HG02885 (cell line): ENCODE measurements around the gene IFT122.

Experiments
- ATAC-seq: cut with Tn5 transposase; IDR thresholded peaks from one replicate; pipeline ENCODE4 v1.9.1; 2021; ENCODE audit warnings: mild to moderate bottlenecking; ENCODE audit not compliant: unreplicated experiment, poor library complexity

IFT122 gene

DNA sequence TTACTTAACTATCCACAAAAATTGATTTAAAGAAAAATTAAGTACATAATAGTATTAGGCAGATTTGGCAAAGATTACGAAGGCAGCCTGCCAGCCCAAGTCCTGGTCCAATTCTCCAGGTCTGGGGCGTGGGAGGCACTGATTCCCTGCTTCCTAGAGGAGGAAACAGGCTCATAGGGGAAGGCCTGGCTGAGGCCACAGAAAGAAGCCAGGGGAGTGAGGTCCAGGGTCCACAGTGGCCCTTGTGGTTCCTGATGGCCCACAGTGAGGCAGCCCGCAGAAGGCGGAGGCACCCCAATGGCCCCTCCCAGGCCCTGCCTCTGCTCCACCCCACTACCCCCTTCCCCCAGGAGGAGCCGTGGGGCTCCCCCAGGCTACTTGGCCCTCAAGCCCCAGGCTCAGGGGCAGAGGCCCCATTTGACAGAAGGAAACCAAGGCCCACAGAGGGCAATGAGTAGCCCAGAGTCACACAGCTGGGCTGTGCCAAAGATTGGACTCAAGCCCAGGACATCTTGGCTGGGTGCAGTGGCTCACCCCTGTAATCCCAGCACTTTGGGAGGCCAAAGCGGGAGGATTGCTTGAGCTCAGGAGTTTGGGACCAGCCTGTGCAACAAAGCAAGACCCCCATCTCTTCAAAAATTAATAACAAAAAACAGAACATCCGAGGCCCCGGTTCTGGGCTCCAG, 124.0 kb downstream of the IFT122 start:
- ATAC-seq, result no peak

DNA sequence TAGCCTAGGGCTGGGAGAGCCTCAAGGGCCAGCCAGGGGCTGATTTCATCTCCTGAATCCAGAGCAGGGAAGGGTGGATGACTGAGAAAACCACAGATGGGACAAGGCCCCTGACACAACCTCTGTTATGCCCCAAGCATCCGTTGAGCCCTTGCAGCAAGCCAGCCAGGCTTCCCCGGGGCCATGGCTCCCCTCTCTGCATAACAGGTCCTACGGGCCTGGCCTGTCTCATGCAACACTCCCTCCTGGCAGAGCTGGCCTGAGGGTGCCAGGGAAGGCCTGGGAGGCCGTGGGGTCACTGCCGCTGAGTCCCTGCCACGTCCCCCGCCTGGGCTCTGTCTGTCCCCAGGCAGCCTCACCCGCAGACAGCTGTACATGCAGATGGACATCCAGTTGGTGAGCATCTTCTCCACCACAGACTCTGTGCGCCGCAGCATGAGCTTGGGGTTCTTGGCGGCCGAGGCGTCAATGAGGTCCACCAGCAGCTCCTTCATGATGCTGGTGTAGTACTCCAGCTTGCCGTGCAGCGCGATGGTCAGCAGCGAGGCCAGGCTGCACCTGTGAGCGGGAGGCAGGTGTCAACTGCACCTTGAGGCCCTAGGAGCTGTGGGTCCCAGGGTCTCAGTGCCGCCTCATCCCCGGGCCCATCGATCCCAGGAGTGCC, 125.1 kb downstream of the IFT122 start:
- ATAC-seq, result no peak

DNA sequence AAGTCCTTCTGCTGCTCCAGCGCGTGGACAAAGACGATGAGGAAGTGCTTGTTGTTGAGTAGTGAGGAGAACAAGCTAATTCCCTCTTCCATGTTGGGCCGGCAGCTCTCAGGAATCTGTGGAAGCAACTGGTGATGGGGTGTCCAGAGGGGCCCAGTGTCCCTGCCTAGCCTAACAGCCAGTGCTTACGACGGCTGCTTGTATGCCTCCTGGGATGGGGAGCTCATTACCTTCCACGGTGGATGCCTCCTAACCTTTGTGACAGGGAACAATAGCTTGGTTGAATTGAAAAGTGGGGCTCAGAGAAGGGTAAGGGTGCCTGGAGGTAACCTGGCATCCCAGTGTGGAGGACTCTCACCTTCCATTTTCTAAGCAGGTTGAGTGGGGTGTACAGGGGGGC, 125.9 kb downstream of the IFT122 start:
- ATAC-seq, result no peak

DNA sequence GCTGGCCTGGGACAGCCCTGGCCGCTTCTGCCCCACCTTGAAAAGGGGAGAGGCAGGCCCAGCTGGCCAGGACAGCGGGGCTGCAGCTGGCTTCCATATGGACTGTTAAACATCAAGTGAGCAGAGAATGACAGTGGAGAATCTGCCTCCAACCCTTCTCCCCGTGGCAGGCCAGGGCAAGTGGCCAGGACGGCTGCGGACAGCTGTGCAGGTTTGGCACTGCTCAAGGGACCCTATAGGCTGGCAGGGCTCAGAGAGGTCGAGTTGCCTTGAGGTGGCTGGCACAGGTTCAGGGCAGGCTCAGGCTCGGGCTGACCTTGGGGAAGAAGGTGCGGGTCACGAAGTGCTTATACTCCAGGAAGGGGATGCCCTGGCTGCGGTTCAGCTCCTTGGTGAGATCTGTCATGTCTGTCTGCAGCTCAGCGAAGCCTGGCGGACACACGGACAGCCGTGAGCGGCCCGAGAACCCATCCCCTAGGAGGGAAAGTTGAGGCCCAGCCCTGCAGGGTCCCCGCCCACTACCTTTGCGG, 127.2 kb downstream of the IFT122 start:
- ATAC-seq, result no peak

- no peak for ATAC-seq
Observed at GRCh38 chr3:129567939-129568338, 127.9 kb downstream of the IFT122 start.

DNA sequence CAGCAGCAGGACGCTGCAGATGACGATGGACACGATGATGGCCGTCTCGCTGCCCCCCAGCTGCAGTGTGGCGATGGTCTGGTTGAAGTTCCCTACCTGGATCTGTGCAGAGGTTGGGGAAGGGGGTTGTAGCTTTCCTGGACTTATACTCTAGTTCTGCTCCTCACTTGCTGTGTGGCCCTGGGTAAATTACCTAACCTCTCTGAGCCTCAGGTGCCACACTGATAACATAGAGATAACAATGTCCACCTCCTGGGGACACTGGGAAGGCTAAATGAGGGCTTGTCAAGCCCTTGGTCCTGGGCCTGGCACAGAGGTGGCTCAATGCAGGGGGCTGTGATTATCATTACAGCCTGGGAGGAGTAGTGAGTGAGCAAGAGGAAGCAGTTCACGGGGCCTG, 129.8 kb downstream of the IFT122 start:
- no peak for ATAC-seq
